ENCODE measurements around the gene RILP.

RILP gene

DNA sequence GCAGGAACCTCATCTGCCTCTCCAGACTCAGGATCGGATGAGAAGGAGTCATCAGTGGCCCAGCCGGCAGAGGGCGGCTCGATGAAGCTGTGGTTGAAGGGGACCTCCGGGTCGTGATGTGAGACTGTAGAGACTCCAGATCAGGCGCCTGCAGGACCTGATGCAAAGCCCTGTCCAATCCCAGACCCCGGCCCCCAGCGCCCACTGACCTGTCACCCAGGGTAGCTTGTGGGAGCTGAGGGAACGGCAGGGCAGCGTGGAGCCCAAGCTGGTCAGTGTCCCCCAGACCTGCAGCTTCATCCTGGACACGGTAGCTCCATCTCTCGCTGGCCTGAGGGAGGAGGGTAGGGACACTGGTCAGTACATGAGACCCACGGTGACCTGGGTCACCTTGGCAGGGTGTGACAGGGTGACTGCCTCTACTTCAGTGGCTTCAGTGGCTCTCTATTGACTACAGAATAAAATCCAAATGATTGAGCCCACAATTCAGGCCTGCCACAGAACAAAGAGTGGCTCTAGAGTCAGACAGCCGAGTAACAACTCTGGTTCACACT, 12.9 kb downstream of the RILP start:
- H3K27me3 ChIP-seq (ENCODE audit: control insufficient read depth, insufficient read depth, low read length): peaks cover 7% of the 10 kb centered on the region
- no peak overlapping the region for H3K9ac ChIP-seq (ENCODE audit: low read depth, low read length)
- H3K36me3 ChIP-seq (ENCODE audit: insufficient read depth, low read length): no peaks in the 10 kb centered on the region
- no peaks in the 10 kb centered on the region for H3K4me1 ChIP-seq (ENCODE audit: control insufficient read depth, insufficient read depth, low read length)
- H3K4me3 ChIP-seq (ENCODE audit: low read length): no peak overlapping the region
- H3K9me3 ChIP-seq (replicated peaks; ENCODE audit: low read length): no peaks in the 10 kb centered on the region
- no peak overlapping the region for H3K4me2 ChIP-seq (ENCODE audit: low read length)

DNA sequence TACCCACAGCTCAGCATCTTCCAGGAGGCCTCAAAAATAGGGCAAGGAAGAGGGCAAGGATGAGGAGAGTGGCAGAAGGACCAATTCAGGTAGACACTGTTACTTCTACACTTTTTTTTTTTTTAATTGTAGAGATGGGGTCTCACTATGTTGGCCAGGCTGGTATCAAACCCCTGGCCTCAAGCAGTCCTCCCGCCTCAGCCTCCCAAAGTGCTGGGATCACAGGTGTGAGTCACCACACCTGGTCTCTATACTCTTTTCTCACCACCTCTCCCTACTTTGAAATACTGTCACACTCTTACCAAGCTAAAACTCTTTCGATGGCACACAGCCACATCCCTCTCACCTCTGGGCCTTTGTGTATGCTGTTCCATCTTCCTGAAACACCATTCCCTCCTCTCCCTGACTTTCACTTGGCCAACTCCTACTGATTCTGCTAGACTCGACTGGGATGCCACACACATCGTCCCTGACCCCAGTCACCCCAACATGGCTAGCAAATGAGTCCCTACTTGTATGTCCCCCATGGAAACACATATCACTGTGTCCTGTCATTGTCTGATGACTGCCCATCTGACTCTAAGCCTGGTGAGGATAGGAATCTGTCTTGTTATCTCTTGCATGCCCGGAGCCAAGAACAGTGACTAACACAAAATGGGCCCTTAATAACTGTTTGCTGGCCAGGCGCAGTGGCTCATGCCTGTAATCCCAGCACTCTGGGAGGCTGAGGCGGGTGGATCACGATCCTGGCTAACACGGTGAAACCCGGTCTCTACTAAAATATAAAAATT, 13.8 kb downstream of the RILP start:
- no peak overlapping the region for H3K4me3 ChIP-seq (ENCODE audit: low read length)
- H3K4me2 ChIP-seq (ENCODE audit: low read length): no peak overlapping the region
- H3K36me3 ChIP-seq (ENCODE audit: insufficient read depth, low read length): no peaks in the 10 kb centered on the region
- H3K9ac ChIP-seq (ENCODE audit: low read depth, low read length): no peak overlapping the region
- H3K4me1 ChIP-seq (ENCODE audit: control insufficient read depth, insufficient read depth, low read length): no peaks in the 10 kb centered on the region
- no peaks in the 10 kb centered on the region for H3K9me3 ChIP-seq (replicated peaks; ENCODE audit: low read length)
- H3K27me3 ChIP-seq (ENCODE audit: control insufficient read depth, insufficient read depth, low read length): peaks cover 7% of the 10 kb centered on the region

GRCh38 chr17:1634841-1635650, 14.6 kb downstream of the RILP start:
- no peaks in the 10 kb centered on the region for H3K4me1 ChIP-seq (ENCODE audit: control insufficient read depth, insufficient read depth, low read length)
- peaks cover 3% of the 10 kb centered on the region for H3K27me3 ChIP-seq (ENCODE audit: control insufficient read depth, insufficient read depth, low read length)
- H3K36me3 ChIP-seq (ENCODE audit: insufficient read depth, low read length): no peaks in the 10 kb centered on the region
- no peak overlapping the region for H3K9ac ChIP-seq (ENCODE audit: low read depth, low read length)
- H3K9me3 ChIP-seq (replicated peaks; ENCODE audit: low read length): no peaks in the 10 kb centered on the region
- no peak overlapping the region for H3K4me2 ChIP-seq (ENCODE audit: low read length)
- H3K4me3 ChIP-seq (ENCODE audit: low read length): no peak overlapping the region

- Histone ChIP-seq H3K4me2 (ENCODE audit: low read length) (no peak overlapping the region), H3K4me1 (ENCODE audit: control insufficient read depth, insufficient read depth, low read length) (peaks cover 20% of the 10 kb centered on the region), H3K27me3 (ENCODE audit: control insufficient read depth, insufficient read depth, low read length) (peaks cover 8% of the 10 kb centered on the region), H3K36me3 (ENCODE audit: insufficient read depth, low read length) (no peaks in the 10 kb centered on the region), H3K9me3 (replicated peaks; ENCODE audit: low read length) (no peaks in the 10 kb centered on the region), H3K9ac (ENCODE audit: low read depth, low read length) (no peak overlapping the region), H3K4me3 (ENCODE audit: low read length) (no peak overlapping the region)
These were observed 19.0 kb downstream of the RILP start for GRCh38 chr17:1630662-1631061.

DNA sequence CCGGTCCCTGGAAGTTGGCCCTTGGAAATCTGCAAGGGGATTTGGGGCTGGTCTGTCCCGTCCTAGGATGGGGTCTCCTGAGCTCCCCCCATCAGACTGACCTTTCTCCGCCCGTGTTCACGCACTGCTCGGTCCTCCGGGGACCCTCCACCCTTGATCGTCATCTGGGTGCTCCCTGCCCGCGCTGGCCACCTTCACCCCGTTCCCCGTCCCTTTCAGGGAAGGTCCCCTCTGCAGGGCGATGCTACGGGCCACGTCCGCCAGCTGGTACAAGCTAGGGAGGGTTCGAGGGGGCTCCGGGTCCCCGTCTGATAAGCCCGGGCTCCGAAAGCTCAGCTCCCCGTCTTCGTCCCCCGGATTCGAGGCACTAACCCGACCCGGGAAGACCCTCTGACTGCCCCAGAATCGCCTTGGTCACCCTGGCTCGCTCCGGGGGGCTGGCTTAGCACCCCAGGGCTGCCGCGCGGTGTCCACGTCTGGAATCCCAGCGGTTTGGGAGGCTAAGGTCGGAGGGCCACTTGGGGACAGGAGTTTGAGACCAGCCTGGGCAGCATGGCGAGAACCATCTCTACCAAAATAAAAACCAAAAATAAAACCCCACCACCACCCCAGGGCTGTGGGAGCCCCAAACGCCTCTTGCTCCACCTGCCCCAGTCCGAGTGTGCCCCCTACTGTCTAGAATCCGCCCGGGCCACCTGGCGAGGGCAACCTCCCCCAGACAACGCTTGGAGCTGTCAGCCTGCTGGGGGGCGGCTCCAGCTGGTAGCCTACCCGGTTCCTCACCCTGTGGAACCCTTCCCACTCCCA, 20.0 kb downstream of the RILP start:
- Histone ChIP-seq H3K27me3 (ENCODE audit: control insufficient read depth, insufficient read depth, low read length) (peaks cover 8% of the 10 kb centered on the region), H3K4me1 (ENCODE audit: control insufficient read depth, insufficient read depth, low read length) (peaks cover 20% of the 10 kb centered on the region)

GRCh38 chr17:1628856-1629503, 20.7 kb downstream of the RILP start:
- peaks cover 2% of the 10 kb centered on the region for H3K36me3 ChIP-seq (ENCODE audit: insufficient read depth, low read length)
- H3K9me3 ChIP-seq (replicated peaks; ENCODE audit: low read length): no peaks in the 10 kb centered on the region
- peak overlapping the region; percentile 81 for H3K4me3 ChIP-seq (ENCODE audit: low read length)
- peak overlapping the region; percentile 93 for H3K9ac ChIP-seq (ENCODE audit: low read depth, low read length)
- H3K4me1 ChIP-seq (ENCODE audit: control insufficient read depth, insufficient read depth, low read length): peaks cover 20% of the 10 kb centered on the region
- H3K27me3 ChIP-seq (ENCODE audit: control insufficient read depth, insufficient read depth, low read length): peaks cover 8% of the 10 kb centered on the region
- H3K4me2 ChIP-seq (ENCODE audit: low read length): peak overlapping the region; percentile 100

More for the DNA sequence above, 20.0 kb downstream of the RILP start:
- Histone ChIP-seq H3K4me2 (ENCODE audit: low read length) (peak overlapping the region; percentile 100), H3K4me3 (ENCODE audit: low read length) (peak overlapping the region; percentile 81), H3K36me3 (ENCODE audit: insufficient read depth, low read length) (peaks cover 2% of the 10 kb centered on the region), H3K9me3 (replicated peaks; ENCODE audit: low read length) (no peaks in the 10 kb centered on the region), H3K9ac (ENCODE audit: low read depth, low read length) (peak overlapping the region; percentile 93)

GRCh38 chr17:1627982-1628855, 21.4 kb downstream of the RILP start, which contains the start of gene SLC43A2:
Gene SLC43A2, minus strand, starts transcription at chr17:1628834. Its CDS starts 960 bp downstream, at chr17:1627874.
- Histone ChIP-seq H3K9ac (ENCODE audit: low read depth, low read length) (peak within 1 kb of the TSS; percentile 93), H3K4me1 (ENCODE audit: control insufficient read depth, insufficient read depth, low read length) (peaks cover 20% of the 10 kb centered on the region), H3K36me3 (ENCODE audit: insufficient read depth, low read length) (peaks cover 2% of the 10 kb centered on the region), H3K27me3 (ENCODE audit: control insufficient read depth, insufficient read depth, low read length) (peaks cover 8% of the 10 kb centered on the region), H3K4me2 (ENCODE audit: low read length) (peak within 1 kb of the TSS; percentile 100), H3K4me3 (ENCODE audit: low read length) (peak within 1 kb of the TSS; percentile 81), H3K9me3 (replicated peaks; ENCODE audit: low read length) (no peaks in the 10 kb centered on the region)

DNA sequence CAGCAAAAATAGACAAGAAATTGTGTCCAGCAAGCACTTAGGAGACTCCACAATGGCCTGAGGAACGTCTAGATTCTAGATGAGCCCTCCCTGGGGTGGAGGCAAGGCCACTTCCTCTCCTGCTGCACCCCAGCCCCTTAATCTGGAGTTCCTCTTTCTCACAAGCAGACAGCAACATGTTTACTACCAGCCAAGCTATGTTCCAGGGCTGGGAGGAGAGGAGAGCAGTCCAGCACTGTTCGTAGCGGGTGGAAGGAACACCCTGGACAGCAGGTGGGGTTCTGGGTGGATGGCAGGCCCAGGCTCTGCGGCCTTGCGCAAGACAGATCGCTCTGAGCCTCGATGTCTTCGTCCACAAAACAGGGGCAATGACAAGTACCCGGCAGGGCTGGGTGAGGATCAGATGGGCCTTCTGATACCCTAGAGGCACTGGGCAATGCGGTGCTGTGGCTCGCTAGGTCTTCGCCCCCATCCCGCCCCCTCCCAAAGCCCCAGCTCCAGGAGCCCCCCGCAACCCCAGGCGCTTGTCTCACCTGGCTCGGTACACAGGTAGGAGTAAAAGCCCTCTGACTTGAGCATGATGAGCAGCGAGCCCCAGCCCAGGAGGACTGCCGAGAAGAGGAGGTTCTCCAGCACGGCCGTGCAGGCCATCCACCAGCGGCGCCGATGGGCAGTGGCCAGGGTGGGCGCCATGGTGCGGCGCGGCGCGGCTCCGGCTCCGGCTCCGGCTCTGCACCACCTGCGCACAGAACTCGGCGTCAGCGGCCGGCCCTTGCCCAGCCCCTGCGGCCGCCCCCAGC, 22.3 kb downstream of the RILP start:
- H3K36me3 ChIP-seq (ENCODE audit: insufficient read depth, low read length): peaks cover 2% of the 10 kb centered on the region
- H3K4me1 ChIP-seq (ENCODE audit: control insufficient read depth, insufficient read depth, low read length): peaks cover 20% of the 10 kb centered on the region
- H3K9ac ChIP-seq (ENCODE audit: low read depth, low read length): peak overlapping the region; percentile 93
- H3K9me3 ChIP-seq (replicated peaks; ENCODE audit: low read length): no peaks in the 10 kb centered on the region
- H3K27me3 ChIP-seq (ENCODE audit: control insufficient read depth, insufficient read depth, low read length): peaks cover 8% of the 10 kb centered on the region
- H3K4me2 ChIP-seq (ENCODE audit: low read length): peak overlapping the region; percentile 100
- H3K4me3 ChIP-seq (ENCODE audit: low read length): peak overlapping the region; percentile 81

GRCh38 chr17:1626333-1626732, 23.3 kb downstream of the RILP start:
- H3K36me3 ChIP-seq (ENCODE audit: insufficient read depth, low read length): peaks cover 2% of the 10 kb centered on the region
- peaks cover 20% of the 10 kb centered on the region for H3K4me1 ChIP-seq (ENCODE audit: control insufficient read depth, insufficient read depth, low read length)
- H3K27me3 ChIP-seq (ENCODE audit: control insufficient read depth, insufficient read depth, low read length): peaks cover 8% of the 10 kb centered on the region
- no peaks in the 10 kb centered on the region for H3K9me3 ChIP-seq (replicated peaks; ENCODE audit: low read length)
- no peak overlapping the region for H3K4me2 ChIP-seq (ENCODE audit: low read length)
- H3K9ac ChIP-seq (ENCODE audit: low read depth, low read length): no peak overlapping the region
- H3K4me3 ChIP-seq (ENCODE audit: low read length): no peak overlapping the region
